GM19397 (cell line): ENCODE results near the gene ZNF593.

Experiments used
- ATAC-seq: cut with Tn5 transposase; IDR thresholded peaks from one replicate; pipeline ENCODE4 v1.9.1; 2021; ENCODE audit warnings: mild to moderate bottlenecking, moderate library complexity; ENCODE audit not compliant: unreplicated experiment

ZNF593 gene

GRCh38 chr1:26145960-26146294 lies 23.8 kb upstream of the ZNF593 start:
- no peak for ATAC-seq

- no peak for ATAC-seq
Observed at GRCh38 chr1:26148887-26149286, 20.8 kb upstream of the ZNF593 start.

GRCh38 chr1:26153966-26154532 lies 15.7 kb upstream of the ZNF593 start:
- ATAC-seq: no peak

GRCh38 chr1:26154750-26155149 lies 15.0 kb upstream of the ZNF593 start:
- no peak for ATAC-seq

- ATAC-seq: no peak
Observed at GRCh38 chr1:26155370-26156284, 14.1 kb upstream of the ZNF593 start.

GRCh38 chr1:26156285-26157038 lies 13.2 kb upstream of the ZNF593 start:
- ATAC-seq: no peak

- ATAC-seq: no peak
Observed at GRCh38 chr1:26158271-26158907, 11.3 kb upstream of the ZNF593 start.

GRCh38 chr1:26158908-26159742 lies 10.6 kb upstream of the ZNF593 start, which contains the start of gene FAM110D:
Gene FAM110D (plus strand): TSS chr1:26159079. CDS start chr1:26161292, 2,213 bp downstream.
- no peak for ATAC-seq

GRCh38 chr1:26159743-26160039 lies 10.0 kb upstream of the ZNF593 start:
- no peak for ATAC-seq

- no peak for ATAC-seq
Observed at GRCh38 chr1:26160527-26161414, 8.9 kb upstream of the ZNF593 start.

GRCh38 chr1:26161415-26162219 lies 8.1 kb upstream of the ZNF593 start:
- no peak for ATAC-seq

GRCh38 chr1:26162220-26162709 lies 7.4 kb upstream of the ZNF593 start:
- no peak for ATAC-seq

- ATAC-seq: no peak
Observed at GRCh38 chr1:26163684-26164035, 6.0 kb upstream of the ZNF593 start.

GRCh38 chr1:26164036-26164860 lies 5.5 kb upstream of the ZNF593 start:
- no peak for ATAC-seq

- no peak for ATAC-seq
Observed at GRCh38 chr1:26164861-26165842, 4.6 kb upstream of the ZNF593 start.

- ATAC-seq: no peak
Observed at GRCh38 chr1:26166719-26167281, 2.9 kb upstream of the ZNF593 start.
